Endothelial cell of umbilical vein (primary cell): ENCODE data around the gene SYNGR1. TPM values are rescaled to one million over a fixed set of nuclear protein-coding genes. Genes with fewer than 3 reads are reported as not detected.

Experiments used
- BruUV-seq: library from RNA; stranded (reverse); fragments of 400-500 nt; replicated peaks from 2 replicates; lab custom pipeline; 2021; lab: Mats Ljungman, UMichigan
- CTCF ChIA-PET: fragments of 300-600, 350-600 bp; sonication (Branson Sonifier 250); formaldehyde crosslinking; loops from one replicate; lab custom pipeline; 2021; ENCODE audit warnings: antibody characterized with exemption, inconsistent platforms; lab: Charles Lee
- POLR2A ChIA-PET: fragments of 300-600, 350-600 bp; sonication (Branson Sonifier 250); formaldehyde crosslinking; loops from one replicate; lab custom pipeline; 2021; ENCODE audit warnings: antibody characterized with exemption, inconsistent platforms; lab: Charles Lee
- DNase-seq: peaks from one replicate; pipeline ENCODE4 v3.0.0-alpha.2; 2011; ENCODE audit warnings: low read depth, low spot score
- FAIRE-seq: peaks from 2 replicates; lab custom pipeline; 2011; peaks lifted over from hg19 to GRCh38; lab: Jason Lieb, UNC
- H2AFZ ChIP-seq: 2 replicates; pipeline ENCODE4 v1.6.0; 2012; ENCODE audit warnings: low read depth, low read length, control low read depth, inconsistent platforms
- H3K27ac ChIP-seq: 2 replicates; pipeline ENCODE4 v1.5.1; 2011; ENCODE audit warnings: low read depth, mild to moderate bottlenecking, control low read depth, low read length, moderate library complexity; ENCODE audit not compliant: insufficient read depth
- H3K27me3 ChIP-seq, 2 experiments: 2 replicates each; pipeline versions ENCODE4 v1.6.0 to v1.6.1; 2011; ENCODE audit warnings: low read length in 2 of 2, mixed read lengths in 1 of 2; ENCODE audit not compliant: control insufficient read depth in 2 of 2, insufficient read depth in 2 of 2
- H3K36me3 ChIP-seq, 2 experiments: 2 replicates in 1 of 2; 3 replicates in 1 of 2; pipeline ENCODE4 v1.5.1; 2011; ENCODE audit warnings: low read length in 2 of 2, mild to moderate bottlenecking in 1 of 2, moderate library complexity in 1 of 2; ENCODE audit not compliant: control insufficient read depth in 2 of 2, insufficient read depth in 2 of 2; ENCODE audit errors: extremely low read depth in 1 of 2
- H3K4me1 ChIP-seq: 3 replicates; pipeline ENCODE4 v1.5.1; 2011; ENCODE audit warnings: mild to moderate bottlenecking, low read length; ENCODE audit not compliant: control insufficient read depth, insufficient read depth; ENCODE audit errors: extremely low read depth
- H3K4me2 ChIP-seq: 2 replicates; pipeline ENCODE4 v1.6.1; 2011; ENCODE audit warnings: low read length, control low read depth, mixed read lengths; ENCODE audit not compliant: insufficient read depth
- H3K4me3 ChIP-seq, 3 experiments: fragments of 200-600 bp in 1 of 3; sonication (generic), shearing (Covaris generic) in 1 of 3; replicated peaks in 1 of 3; 2 replicates each; pipeline ENCODE4 v1.5.1; 2011 to 2016; ENCODE audit warnings: control low read depth in 3 of 3, low read length in 3 of 3, mild to moderate bottlenecking in 2 of 3, inconsistent platforms in 1 of 3, low read depth in 1 of 3, moderate library complexity in 1 of 3; ENCODE audit not compliant: insufficient read depth in 1 of 3
- H3K79me2 ChIP-seq: 2 replicates; pipeline ENCODE4 v1.6.0; 2012; ENCODE audit warnings: low read length, inconsistent platforms; ENCODE audit not compliant: control insufficient read depth, insufficient read depth
- H3K9ac ChIP-seq: replicated peaks from 2 replicates; pipeline ENCODE3; 2011; ENCODE audit warnings: low read length, control low read depth; ENCODE audit not compliant: insufficient read depth; ENCODE audit errors: extremely low read depth
- H3K9me1 ChIP-seq: replicated peaks from 3 replicates; pipeline ENCODE4 v1.6.0; 2011; ENCODE audit warnings: mild to moderate bottlenecking, low read length; ENCODE audit not compliant: control insufficient read depth, insufficient read depth; ENCODE audit errors: extremely low read depth
- H3K9me3 ChIP-seq: replicated peaks from 2 replicates; pipeline ENCODE4 v1.5.1; 2012; ENCODE audit warnings: low read length, inconsistent platforms; ENCODE audit not compliant: control insufficient read depth, insufficient read depth
- H4K20me1 ChIP-seq: replicated peaks from 2 replicates; pipeline ENCODE3; 2011; ENCODE audit warnings: mild to moderate bottlenecking, low read length; ENCODE audit not compliant: control insufficient read depth, insufficient read depth; ENCODE audit errors: extremely low read depth
- CTCF ChIP-seq, 2 donors: IDR thresholded peaks; 1 replicate in 1 of 2; 2 replicates in 1 of 2; pipeline ENCODE4 v1.5.1; 2011; ENCODE audit warnings: low read length in 2 of 2, mild to moderate bottlenecking in 2 of 2, moderate library complexity in 2 of 2, control low read depth in 1 of 2, inconsistent platforms in 1 of 2, low read depth in 1 of 2; ENCODE audit not compliant: insufficient read depth in 1 of 2; ENCODE audit errors: extremely low read depth in 1 of 2
- EZH2 ChIP-seq: IDR thresholded peaks from 2 replicates; pipeline ENCODE4 v1.6.1; 2012; ENCODE audit warnings: borderline replicate concordance, low read depth, mild to moderate bottlenecking, moderate library complexity, low read length, inconsistent platforms; ENCODE audit not compliant: severe bottlenecking
- FOS ChIP-seq: IDR thresholded peaks from 2 replicates; pipeline ENCODE4 v1.6.1; 2011; ENCODE audit warnings: mild to moderate bottlenecking, low read length, moderate library complexity, borderline replicate concordance; ENCODE audit not compliant: insufficient read depth
- GATA2 ChIP-seq: IDR thresholded peaks from 2 replicates; pipeline ENCODE4 v1.7.0; 2011; ENCODE audit warnings: low read depth, mild to moderate bottlenecking, moderate library complexity, mixed read lengths, low read length; ENCODE audit not compliant: insufficient read length, insufficient read depth
- JUN ChIP-seq: IDR thresholded peaks from 2 replicates; pipeline ENCODE4 v1.6.1; 2011; ENCODE audit warnings: borderline replicate concordance, low read depth; ENCODE audit not compliant: insufficient read length, insufficient read depth
- MAX ChIP-seq: IDR thresholded peaks from 2 replicates; pipeline ENCODE4 v1.6.1; 2011; ENCODE audit not compliant: insufficient read depth, insufficient read length
- MYC ChIP-seq: IDR thresholded peaks from one replicate; pipeline ENCODE4 v1.6.1; 2011; ENCODE audit warnings: mild to moderate bottlenecking, low read depth, low read length
- POLR2A ChIP-seq: IDR thresholded peaks from 2 replicates; pipeline ENCODE4 v1.6.1; 2012; ENCODE audit warnings: low read depth, mild to moderate bottlenecking, control low read depth, low read length
- POLR2AphosphoS5 ChIP-seq: IDR thresholded peaks from 2 replicates; pipeline ENCODE4 v1.6.1; 2012; ENCODE audit warnings: low read depth, mild to moderate bottlenecking, control low read depth, low read length, moderate library complexity; ENCODE audit not compliant: insufficient read depth
- dilution Hi-C: fragments of 300-500 bp; cut with MboI; formaldehyde crosslinking; loops from one replicate; pipeline ENCODE4 v1.15.0; 2019; ENCODE audit warnings: low sequenced_read_pairs; ENCODE audit not compliant: extremely low pct_ligation_motif_present
- intact Hi-C: fragments of 100-400 bp; cut with micrococcal nuclease; formaldehyde crosslinking; loops from one replicate; pipeline ENCODE4 v1.10.0; 2022
- polyA plus RNA-seq, 4 experiments: library from polyadenylated mRNA; depleted of rRNA in 3 of 4; stranded (reverse) in 3 of 4; unstranded in 1 of 4; fragments of >200 nt; gene quantifications; 2 replicates each; pipeline versions ENCODE4 v1.2.1 to v1.2.3, GENCODE V29; 2011 to 2012; ENCODE audit warnings: missing spikeins in 1 of 4
- total RNA-seq: library from RNA; stranded (reverse); gene quantifications from 2 replicates; pipeline ENCODE4 v1.2.3, GENCODE V29; 2021

The SYNGR1 gene
- total and polyA plus RNA-seq, 2 donors (not counting 3 experiments of a cell fraction or from before 2014, with no cell fraction given) = 3.8 to 10.2 TPM

GRCh38 chr22:39369186-39369585 lies 19.4 kb downstream of the SYNGR1 start:
- Histone ChIP-seq H3K9me1 (no peaks in the 10 kb centered on the region), H4K20me1 (no peaks in the 10 kb centered on the region), H2AFZ (no peak overlapping the region), H3K9ac (no peak overlapping the region), H3K4me2 (no peak overlapping the region), H3K4me1 (no peaks in the 10 kb centered on the region), H3K27me3 (no peaks in the 10 kb centered on the region), H3K27ac (no peak overlapping the region), H3K36me3 (no peaks in the 10 kb centered on the region), H3K4me3 (no peak overlapping the region), H3K79me2 (no peaks in the 10 kb centered on the region), H3K9me3 (no peaks in the 10 kb centered on the region)
- intact Hi-C loops (no loop called here), dilution Hi-C loops (no loop called here)
- BruUV-seq = no TSS peak
- ChIA-PET CTCF (interaction anchor here (0.9 to 1.7 kb wide), 6 partner anchors 15 to 160 kb away, joined by 3 to 5 read pairs (median 4); partner anchors contain the start of gene TAB1), POLR2A (no interaction called here)
- no peak for DNase-seq
- FAIRE-seq = no peak
- TF ChIP-seq CTCF (IDR thresholded peaks at IDR 0.05; ENCODE audit: extremely low read depth in 1 of 2, insufficient read depth in 1 of 2, low read depth in 1 of 2, low read length in 2 of 2) (no peak), MYC (no peak), MAX (no peak), GATA2 (no peak), FOS (no peak), POLR2A (no peak), JUN (no peak), POLR2AphosphoS5 (no peak), EZH2 (no peak)
